GM19438 (cell line): ENCODE data around the gene ATP5F1C.
"Not testable (repeated sequence)": the region's sequence is repeated elsewhere in the genome, so short reads cannot be mapped to it uniquely, and the experiment has no call there.

ENCODE experiments used
- ATAC-seq: cut with Tn5 transposase; IDR thresholded peaks from one replicate; pipeline ENCODE4 v1.9.1; 2021; ENCODE audit warnings: low read depth; ENCODE audit not compliant: unreplicated experiment

The ATP5F1C gene

DNA sequence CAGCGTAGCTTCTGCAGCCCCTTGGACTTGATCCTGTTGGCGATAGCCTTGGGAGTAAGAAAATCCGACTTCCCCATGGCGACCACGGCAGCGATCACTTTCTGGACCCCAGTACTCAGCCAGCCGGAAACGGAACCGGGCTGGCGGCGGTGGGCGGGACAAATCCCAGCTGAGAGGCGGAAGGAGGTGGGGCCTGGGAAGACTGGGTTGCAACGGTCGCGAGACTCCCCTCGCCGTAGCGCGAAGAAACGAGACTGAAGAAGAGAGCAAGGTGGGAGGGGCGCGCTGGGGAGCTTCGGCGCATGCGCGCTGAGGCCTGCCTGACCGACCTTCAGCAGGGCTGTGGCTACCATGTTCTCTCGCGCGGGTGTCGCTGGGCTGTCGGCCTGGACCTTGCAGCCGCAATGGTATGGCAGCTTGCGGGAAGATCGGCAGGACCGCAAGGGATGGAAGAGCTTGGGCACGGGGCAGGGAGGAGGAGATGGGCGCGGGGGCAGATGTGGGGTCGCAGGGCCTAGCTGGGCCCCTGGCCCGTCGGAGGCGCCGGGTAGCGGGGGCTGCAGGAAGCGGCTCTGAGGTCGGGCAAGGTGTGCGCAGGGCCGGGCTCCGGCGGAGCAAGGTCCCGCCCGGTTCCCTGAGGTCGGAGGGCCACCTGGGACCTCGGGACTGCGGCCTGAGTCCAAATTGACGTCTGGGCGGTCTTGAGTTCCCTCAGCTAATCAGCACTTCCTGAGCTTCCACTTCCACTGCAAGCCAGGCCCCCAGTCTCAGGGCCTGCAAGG is at the start of gene ATP5F1C, which contains the start of gene KIN:
Gene ATP5F1C, plus strand, starts transcription at position 321 of the 782 bp plus-strand sequence. Its CDS starts 31 bp downstream, at position 352.
Gene KIN, minus strand, starts transcription at position 137 of the 782 bp plus-strand sequence. Its CDS starts 60 bp downstream, at position 77.
- ATAC-seq: peak; percentile 91

DNA sequence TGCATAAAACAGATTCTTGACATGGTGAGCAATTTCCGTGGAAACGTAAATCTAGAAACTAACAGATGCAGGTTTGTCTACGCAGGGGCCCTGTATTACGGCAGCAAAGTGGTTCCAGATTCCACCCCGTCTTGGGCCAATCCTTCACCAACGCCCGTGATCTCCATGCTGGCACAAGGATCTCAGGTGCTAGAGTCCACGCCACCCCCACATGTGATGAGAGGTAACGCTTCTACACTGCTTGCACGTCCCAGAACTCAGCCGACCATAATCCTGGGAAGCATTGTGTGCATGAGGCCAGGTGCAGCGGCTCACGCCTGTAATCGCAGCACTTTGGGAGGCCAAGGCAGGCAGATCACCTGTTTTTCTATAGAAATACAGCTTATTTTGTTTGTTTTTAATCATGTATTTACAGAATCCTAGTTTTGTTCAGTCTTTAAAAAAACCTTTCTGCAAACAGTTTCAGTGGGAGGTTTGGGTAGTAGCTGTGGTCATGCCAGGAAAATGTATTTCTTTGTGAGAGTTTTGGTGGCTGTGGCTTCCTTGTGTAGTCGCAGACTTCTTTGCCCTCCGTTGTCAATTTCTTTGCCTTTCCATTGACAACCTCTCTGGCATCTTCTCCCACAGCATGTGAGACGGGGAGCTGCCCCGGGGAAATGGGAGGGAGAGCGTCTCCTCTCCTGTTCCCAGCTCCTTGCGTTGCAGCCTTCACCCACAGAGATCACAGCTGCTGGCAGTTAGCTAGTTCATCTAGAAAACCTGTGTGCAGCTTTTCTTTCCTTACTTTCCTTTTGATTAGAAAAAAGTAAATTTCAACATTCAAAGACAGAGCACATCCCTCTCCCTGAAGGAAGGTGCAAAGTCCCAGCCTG is 49.2 kb upstream of the ATP5F1C start:
- ATAC-seq: no peak

DNA sequence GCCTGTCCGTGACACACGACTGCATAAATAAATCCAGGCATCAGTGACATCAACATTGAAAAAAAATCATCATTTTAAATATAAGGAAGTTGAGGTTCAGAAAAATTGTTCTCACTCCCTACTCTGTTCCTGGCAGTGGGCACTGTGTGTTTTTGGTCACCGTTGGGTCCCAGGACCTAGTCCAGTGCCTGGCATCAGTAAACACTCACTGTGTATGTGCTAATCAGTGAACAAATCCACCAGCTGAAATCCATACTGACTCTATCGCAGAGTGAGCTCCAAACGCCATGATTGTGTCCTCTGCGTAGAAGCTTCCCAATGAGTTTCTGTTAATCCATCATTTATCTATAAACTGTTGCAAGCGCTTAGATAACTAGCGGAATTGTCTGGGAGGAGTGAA is 43.7 kb upstream of the ATP5F1C start:
- no peak for ATAC-seq

DNA sequence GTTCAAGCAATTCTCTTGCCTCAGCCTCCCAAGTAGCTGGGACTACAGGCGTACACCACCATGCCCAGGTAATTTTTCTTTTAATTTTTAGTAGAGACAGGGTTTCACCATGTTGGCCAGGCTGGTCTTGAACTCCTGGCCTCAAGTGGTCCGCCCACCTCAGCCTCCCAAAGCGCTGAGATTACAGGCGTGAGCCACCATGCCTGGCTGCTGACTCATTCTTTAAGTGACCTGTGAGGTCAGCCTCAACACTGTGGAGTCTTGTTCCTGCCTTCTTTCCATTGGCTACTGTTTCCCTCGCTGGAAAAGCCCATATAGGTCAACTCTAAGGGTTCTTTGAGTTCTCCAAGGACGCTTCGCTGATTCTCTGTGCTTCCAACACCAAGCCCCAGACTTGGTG is 39.3 kb upstream of the ATP5F1C start:
- ATAC-seq: not testable (repeated sequence)

DNA sequence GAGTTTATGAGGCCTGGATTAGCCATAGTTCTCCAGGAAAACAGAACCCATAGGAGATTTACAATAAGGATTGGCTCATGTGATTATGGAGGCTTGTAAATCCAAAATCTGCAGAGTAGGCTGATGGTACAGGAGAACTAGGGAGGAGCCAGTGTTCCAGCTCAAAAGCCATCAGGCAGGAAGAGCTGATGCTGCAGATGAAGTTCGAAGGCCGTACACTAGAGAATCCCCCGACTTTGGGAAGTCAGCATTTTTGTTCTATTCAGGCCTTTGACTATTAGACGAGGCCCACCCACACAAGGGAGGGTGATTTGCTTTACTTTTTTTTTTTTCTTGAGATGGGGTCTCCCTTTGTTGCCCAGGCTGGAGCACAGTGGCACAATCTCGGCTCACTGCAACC is 37.8 kb upstream of the ATP5F1C start:
- ATAC-seq: no peak

DNA sequence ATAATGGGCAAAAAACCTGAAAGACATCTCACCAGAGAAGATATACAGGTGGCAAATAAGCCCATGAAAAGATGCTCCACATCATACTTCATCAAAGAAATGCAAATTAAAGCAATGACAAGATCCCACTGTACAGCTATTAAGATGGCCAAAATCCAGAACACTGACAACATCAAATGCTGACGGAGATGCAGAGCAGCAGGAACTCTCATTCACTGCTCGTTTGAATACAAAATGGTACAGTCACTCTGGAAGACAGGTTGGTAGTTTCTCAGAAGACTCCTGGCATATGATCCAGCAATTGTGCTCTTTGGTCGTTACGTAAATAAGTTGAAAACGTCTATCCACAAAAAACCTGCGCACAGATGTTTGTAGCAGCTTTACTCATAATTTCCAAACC is 35.7 kb upstream of the ATP5F1C start:
- ATAC-seq: no peak

DNA sequence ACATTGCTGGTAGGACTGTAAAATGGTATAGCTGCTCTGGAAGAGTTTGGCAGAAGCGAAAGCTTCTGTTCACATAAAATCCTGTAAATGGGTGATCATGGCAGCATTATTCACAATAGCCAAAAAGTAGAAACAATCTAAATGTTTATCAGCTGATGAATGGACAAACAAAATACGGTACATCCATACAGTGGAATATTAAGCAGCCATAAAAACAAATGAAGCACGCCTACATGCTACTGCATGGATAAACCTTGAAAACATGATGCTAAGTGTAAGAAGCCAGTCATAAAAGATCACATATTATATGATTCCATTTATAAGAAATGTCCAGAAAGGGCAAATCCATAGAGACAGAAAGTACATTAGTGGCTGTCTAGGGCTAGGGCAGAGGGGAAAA is 32.9 kb upstream of the ATP5F1C start:
- ATAC-seq: no peak

DNA sequence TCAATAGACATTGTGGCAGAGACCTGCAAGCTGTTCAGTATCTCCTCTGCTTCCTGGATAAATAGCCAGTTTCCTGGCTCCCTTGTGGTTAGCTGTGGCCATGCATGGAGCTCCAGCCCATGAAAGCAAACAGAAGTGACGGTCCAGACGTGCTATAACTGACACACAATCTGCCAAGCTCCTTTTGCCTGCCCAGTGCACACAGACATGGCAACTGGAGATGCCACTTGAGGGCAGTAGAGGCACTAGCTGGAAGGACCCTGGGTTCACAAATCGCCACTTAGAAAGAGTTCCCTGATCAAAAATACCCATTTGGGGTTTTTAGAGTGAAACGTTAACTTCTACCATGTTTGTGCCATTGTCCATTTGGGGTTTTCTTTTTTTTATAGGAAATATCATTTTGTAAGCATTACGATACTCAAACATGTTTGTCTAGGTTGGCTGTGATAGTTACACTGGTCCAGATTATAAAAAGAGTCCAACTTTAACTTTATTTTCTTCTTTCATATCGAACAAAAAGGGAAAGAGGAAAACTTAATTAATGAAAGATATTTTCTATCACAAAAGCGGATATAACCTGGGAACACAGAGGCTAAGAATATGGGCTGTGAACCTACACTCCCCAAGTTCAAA is 31.5 kb upstream of the ATP5F1C start:
- ATAC-seq: no peak

DNA sequence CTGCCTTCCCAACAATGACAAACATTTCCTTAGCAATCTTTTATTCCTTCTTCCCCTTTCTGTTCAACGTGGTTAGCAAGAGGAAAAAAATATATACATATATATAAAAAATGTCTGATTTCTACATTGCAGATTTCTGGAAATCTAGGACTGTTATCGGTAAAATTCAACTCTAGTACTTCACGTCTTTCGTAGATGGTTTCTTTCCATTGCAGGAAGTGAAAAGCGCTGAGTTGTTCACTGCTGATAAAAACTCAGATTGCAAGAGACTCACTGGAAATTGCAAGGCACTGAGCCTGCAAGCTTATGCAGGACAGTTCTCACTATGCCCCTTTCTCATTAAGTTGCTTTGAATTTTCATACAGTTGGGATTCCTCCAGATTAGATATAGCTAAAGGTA is 24.0 kb upstream of the ATP5F1C start:
- ATAC-seq: no peak

DNA sequence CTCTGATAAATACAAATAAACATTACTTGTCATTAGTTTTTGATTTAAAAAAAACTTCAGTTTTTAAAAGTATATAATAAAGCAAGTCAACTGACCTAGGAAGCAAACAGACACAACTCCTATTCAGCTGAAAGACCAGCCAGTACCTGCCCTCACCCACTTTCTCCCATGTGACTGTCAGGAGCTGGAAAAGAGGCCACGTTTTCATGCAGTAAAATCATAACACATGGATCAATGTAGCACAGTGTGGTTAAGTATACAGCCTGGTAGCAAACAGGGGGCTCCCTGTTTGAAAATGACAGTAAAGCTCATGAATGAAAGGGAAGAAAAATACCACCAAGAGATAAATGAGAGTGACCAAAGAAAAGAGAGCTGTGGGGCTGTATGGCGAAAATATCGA is 21.7 kb upstream of the ATP5F1C start:
- ATAC-seq: no peak

DNA sequence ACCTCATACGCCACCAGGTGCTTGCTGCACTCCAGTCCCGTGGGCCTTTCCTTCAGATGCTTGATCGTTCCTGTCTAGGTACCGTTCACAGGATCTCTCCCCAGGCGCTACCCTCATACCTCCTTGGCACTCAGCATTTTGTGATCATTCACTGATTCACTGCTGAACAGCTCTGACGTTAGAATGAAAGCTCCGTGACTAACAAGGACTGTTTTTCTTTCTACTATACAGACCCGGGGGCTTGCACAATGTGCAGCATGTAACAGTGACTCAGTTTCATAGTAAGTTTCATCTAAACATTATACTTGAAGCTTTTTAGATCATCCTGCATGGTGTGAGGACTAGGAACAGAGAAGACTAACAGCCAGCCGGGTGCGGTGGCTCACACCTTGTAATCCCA is 20.8 kb upstream of the ATP5F1C start:
- no peak for ATAC-seq

DNA sequence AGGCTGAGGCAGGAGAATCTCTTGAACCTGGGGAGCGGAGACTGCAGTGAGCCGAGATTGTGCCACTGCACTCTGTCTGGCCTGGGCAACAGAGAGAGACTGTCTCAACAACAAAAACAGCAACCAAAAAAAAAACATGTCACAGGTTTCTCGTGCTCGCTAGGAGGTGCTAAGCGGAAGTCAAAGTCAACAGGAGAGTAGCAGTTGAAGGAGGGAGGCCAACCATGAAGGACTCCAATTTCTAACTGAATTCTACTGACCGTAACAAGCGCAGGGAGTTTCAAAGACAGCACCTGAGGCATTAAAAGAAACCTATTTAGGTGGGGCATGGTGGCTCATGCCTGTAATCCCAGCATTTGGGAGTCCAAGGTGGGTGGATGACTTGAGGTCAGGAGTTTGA is 19.6 kb upstream of the ATP5F1C start:
- ATAC-seq: no peak

DNA sequence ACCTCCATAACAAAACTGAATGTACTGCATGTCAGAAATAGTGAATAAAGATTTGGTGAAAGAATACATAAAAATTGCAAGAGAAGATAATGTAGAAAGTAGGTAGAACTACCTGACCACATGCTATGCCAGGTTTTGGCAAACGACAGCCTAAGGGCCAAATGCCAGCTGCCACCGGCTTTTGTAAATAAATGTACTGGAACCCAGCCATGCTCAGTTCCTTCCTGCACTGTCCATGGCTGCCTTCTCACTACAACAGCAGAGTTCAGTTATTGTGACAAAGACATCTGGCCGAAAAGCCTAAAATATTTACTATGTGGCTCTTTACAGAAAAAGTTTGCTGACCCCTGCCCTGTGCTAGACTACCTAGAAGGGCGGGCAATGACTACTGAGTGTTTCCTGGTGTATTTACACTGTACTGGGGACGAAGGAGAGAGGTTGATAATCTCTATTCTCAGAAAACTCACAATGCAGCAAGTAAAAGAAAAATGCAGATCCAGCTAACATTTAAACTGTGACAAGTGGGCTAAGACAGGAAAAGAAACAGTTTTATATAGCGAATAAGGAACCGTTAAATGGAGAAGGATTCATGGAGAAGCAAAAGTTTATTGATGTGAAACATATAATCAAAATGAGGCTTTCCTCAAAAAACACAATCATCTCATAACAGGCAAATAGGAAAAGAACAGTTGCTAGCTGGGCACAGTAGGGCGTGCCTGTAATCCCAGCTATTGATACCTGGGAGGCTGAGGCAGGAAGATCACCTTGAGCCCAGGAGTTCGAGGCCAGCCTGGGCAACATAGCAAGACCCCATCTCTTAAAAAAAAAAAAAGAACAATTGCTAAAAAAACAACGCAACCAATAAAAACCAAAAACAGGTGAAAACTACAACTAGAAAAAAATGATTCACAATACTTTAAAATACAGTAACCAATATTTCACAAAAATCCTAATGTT is 13.9 kb upstream of the ATP5F1C start:
- no peak for ATAC-seq

DNA sequence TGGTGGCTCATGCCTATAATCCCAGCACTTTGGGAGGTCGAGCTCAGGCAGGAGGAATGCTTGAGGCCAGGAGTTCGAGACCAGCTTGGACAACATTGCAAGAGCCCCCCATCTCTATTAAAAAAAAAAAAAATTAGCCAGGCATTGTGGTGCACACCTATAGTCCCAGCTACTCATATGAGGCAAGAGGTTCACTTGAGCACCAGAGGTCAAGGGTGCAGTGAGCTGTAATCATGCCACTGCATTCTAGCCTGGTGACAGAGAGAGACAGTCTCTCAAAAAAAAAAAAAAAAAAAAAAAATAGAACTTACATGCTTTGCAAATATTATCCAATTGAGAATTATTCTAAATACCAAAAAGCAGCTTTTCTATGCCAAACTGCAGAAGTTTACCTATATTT is 11.2 kb upstream of the ATP5F1C start:
- ATAC-seq: no peak

DNA sequence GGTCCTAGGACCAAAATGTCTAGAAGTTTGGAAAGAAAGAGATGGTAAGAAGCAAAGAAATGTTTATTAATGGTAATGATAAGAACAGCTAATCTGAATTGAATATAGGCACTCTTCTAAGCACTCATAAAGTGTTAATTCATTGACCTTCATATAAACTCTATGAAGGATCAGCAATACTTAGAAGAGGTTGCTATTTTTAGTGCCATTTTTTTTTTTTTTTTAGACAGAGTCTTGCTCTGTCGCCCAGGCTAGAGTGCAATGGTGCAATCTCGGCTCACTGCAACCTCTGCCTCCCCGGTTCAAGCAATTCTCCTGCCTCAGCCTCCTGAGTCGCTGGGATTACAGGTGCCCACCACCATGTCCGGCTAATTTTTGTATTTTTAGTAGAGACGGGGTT is 5.8 kb upstream of the ATP5F1C start:
- not testable (repeated sequence) for ATAC-seq

DNA sequence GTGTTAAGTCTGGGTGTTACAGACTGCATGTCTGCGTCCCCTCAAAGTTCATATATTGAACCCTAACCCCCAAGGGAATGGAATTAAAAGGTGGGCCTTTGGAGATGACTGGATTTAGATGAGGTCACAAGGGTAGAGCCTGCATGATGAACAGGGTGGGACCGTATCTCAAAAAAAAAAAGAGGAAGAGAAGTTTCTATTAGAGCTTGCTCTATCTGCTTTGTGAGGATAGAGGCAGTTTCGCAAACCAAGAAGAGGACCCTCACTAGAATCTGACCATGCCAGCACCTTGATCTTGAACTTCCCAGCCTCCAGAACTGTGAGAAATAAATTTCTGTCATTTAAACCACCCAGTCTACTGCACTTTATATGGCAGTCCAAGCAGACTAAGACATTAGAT is 1.5 kb upstream of the ATP5F1C start:
- no peak for ATAC-seq

DNA sequence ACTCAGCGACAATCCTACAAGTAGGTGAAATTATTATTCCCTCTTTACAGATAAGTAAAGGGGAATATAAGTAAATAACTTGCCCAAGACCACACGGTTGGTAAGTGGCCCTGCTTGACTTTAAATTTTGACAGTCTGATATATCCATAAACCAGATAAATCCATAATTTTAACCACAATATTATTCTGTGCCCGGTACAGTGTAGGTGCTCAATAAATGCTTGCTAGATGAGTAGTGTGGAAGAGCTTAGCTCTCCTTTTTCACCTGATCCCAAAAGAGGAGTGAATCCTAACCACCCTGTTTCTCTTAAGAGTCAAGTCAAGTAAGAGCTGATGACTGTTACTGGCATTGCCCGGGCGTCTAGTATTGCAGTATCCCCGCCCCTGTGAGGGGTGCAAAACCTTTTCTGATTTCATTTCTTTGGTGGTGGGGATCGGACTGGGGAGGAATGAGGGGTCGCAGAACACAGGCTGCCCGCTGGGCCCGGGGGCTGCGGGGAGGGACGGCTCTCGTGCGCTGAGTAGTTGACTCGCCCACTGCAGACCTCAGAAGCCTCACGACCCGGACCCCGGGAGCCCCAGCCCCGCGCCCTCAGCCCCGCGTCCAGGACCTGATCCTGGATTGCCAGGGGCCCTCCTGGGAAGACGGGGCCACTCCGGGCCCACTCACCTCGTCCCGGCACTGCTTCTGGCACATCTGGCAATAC is 674 bp upstream of the ATP5F1C start:
- ATAC-seq: peak; percentile 10

DNA sequence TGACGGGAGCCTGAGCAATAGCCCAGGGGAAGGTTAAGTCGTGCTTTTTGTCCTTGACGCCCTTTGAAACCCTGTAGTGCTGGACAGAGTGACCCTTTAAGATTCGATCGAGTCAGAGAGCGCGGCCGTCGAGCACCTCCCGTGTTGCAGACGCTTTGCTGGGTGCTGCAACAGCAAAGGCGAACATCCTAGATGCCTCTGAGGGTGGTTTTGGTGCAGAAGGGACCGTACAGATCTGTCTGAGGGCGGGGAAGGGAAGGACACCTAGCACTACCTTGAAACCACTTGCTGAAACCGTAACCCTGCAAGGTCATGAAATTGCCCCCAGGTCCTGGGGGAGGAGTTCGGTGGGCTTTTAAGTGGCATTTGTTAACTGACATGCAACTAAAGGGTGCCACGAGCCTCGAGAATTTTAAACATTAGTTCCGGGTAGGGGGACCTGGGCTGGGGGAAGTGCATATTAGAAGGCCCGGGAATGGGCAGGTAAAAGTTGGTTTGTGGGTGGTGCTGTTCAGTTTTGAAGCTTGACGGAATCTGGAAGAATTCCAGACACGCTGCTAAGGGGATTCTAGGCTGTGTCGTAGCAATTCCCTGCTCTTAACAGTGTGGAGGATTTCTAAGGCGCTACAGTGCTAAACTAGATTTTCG is 786 bp downstream of the ATP5F1C start:
- ATAC-seq: peak; percentile 16

DNA sequence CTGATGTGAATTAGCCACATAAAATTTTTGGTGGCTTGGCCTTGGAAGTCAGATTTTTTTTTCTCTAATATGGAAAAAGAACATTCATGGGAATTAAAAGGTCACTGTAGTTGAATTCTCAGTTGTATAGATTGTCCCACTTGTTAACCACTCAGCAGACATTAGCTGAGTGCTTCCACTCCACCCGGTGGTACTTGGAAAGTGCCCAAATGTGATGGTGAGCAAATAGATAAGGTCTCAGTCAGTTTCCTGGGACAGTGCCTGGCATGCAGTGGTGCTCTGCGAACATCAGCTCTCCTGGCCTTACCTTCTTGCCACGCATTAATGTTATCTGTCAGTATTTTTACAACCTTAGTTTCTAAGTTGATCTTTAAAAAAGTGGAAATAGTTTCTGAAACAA is 1.4 kb downstream of the ATP5F1C start:
- no peak for ATAC-seq
